ENCODE data around the gene SWAP70. TPM values are rescaled to one million over a fixed set of nuclear protein-coding genes. Genes with fewer than 3 reads are reported as not detected.

SWAP70 gene
- total and polyA plus RNA-seq, 2 of the 8 experiments (the other 6 are each of a cell fraction or from before 2014, with no cell fraction given): 14.8 to 37.5 TPM

DNA sequence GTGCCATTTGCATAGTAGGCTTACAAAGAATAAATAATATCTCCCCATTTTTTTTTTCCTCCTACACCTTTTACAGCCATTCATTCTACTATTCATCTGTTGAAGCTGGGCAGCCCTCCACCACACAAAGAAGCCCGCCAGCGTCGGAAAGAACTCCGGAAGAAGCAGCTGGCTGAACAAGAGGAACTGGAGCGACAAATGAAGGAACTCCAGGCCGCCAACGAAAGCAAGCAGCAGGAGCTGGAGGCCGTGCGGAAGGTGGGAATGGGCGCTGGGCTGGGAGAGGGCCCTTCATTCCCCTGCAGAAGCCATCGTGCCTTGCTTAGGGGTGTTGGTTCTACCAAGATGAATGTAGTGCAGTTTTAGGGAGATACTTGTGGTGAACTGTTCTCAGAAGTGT, 68.6 kb downstream of the SWAP70 start (continued):
- TF ChIP-seq, protein P1, sequence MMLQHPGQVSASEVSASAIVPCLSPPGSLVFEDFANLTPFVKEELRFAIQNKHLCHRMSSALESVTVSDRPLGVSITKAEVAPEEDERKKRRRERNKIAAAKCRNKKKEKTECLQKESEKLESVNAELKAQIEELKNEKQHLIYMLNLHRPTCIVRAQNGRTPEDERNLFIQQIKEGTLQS (IDR thresholded peaks at IDR 0.05; ENCODE audit: insufficient read depth, low read depth, low read length): no peak
- TF ChIP-seq TEAD4 (IDR thresholded peaks at IDR 0.05; ENCODE audit: low read depth, low read length): no peak
- TF ChIP-seq CBX5 (IDR thresholded peaks at IDR 0.05; ENCODE audit: low read depth, low read length): no peak
- no peak for TF ChIP-seq MAFK (IDR thresholded peaks at IDR 0.05; ENCODE audit: low read depth, low read length)
- no peak for TF ChIP-seq SP2 (IDR thresholded peaks at IDR 0.05; ENCODE audit: low read length)
- TF ChIP-seq, protein P2, sequence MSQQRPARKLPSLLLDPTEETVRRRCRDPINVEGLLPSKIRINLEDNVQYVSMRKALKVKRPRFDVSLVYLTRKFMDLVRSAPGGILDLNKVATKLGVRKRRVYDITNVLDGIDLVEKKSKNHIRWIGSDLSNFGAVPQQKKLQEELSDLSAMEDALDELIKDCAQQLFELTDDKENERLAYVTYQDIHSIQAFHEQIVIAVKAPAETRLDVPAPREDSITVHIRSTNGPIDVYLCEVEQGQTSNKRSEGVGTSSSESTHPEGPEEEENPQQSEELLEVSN (IDR thresholded peaks at IDR 0.05): no peak
